Suprapubic skin (tissue), 3 donors: ENCODE results near the gene FBXL19.

Source experiments
- CTCF ChIP-seq, 2 donors: fragments of 200-600 bp in 1 of 2; fragments of 450-650 bp in 1 of 2; sonication (generic) in 1 of 2; IDR thresholded peaks; one replicate each; pipeline ENCODE4 v1.5.1; 2016 to 2019; ENCODE audit warnings: antibody characterized with exemption in 2 of 2, mild to moderate bottlenecking in 1 of 2, moderate library complexity in 1 of 2
- EP300 ChIP-seq: sonication (generic); formaldehyde crosslinking; IDR thresholded peaks from one replicate; pipeline ENCODE4 v1.6.1; 2017; ENCODE audit warnings: antibody characterized with exemption
- POLR2A ChIP-seq, 2 donors: fragments of 450-650 bp; IDR thresholded peaks; one replicate each; pipeline ENCODE4 v1.6.1; 2017; ENCODE audit warnings: antibody characterized with exemption in 2 of 2, mild to moderate bottlenecking in 2 of 2, moderate library complexity in 2 of 2

DNA sequence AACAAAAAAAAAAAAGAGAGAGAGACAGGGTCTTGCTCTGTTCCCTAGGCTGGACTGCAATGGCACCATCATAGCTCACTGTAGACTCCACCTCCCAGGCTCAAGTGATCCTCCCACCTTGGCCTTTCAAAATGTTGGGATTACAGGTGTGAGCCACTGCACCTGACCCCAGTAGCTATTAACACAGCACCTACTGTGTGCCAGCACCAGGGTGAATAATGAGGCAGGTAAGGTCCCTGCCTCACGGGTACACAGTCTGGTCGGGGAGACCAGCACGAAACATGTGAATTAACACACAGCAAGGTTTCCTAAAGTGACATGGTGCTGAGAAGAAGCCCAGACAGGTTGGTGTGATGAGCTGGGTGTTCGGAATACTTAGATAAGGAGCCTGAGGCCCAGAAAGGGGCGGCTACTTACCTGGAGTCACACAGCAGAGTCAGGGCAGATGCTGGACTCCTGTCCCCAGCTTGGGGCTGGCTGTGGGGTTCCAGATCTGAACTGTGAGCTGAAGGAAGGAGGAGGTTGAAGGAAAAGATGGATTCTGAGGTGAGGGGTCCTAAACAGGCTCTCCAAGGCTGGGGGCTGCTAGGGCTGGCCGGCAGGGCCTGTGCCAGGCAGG lies 10.5 kb upstream of the FBXL19 start:
- TF ChIP-seq CTCF (IDR thresholded peaks at IDR 0.05): no peak
- no peak for TF ChIP-seq POLR2A (IDR thresholded peaks at IDR 0.05)
- no peak for TF ChIP-seq EP300
